B cell (primary cell): ENCODE data around the gene RAD51B. TPM values are rescaled to one million over a fixed set of nuclear protein-coding genes. Genes with fewer than 3 reads are reported as not detected.

Source experiments
- ATAC-seq: fragments of 200-7000 bp; cut with Tn5 transposase; one replicate; pipeline ENCODE4 v1.10.0; 2021; ENCODE audit warnings: low read depth, mild to moderate bottlenecking, moderate number of reproducible peaks, moderate library complexity
- CTCF ChIA-PET: fragments of 350-600 bp; sonication (Branson Sonifier 250); formaldehyde crosslinking; loops from one replicate; lab custom pipeline; 2021; ENCODE audit warnings: antibody characterized with exemption, inconsistent platforms; lab: Charles Lee
- POLR2A ChIA-PET: fragments of 350-600 bp; sonication (Branson Sonifier 250); formaldehyde crosslinking; loops from one replicate; lab custom pipeline; 2021; ENCODE audit warnings: antibody characterized with exemption; lab: Charles Lee
- DNase-seq: peaks from one replicate; pipeline ENCODE4 v3.0.0; 2013
- H2AFZ ChIP-seq: 2 replicates; pipeline ENCODE4 v1.6.1; 2012; ENCODE audit warnings: mild to moderate bottlenecking, low read depth, low read length; ENCODE audit not compliant: insufficient read depth, poor library complexity, severe bottlenecking
- H3K27ac ChIP-seq, 2 donors: 1 replicate in 1 of 2; 2 replicates in 1 of 2; pipeline ENCODE4 v1.5.1; 2012 to 2013; ENCODE audit warnings: low read length in 2 of 2, mild to moderate bottlenecking in 2 of 2, moderate library complexity in 1 of 2
- H3K27me3 ChIP-seq, 4 experiments: fragments of 200-600 bp in 1 of 4; sonication (generic) in 1 of 4; replicated peaks in 1 of 4; 1 replicate in 2 of 4; 2 replicates in 2 of 4; pipeline versions ENCODE4 v1.6.1 to v1.7.0; 2013 to 2016; ENCODE audit warnings: low read length in 3 of 4, mild to moderate bottlenecking in 2 of 4, mixed read lengths in 1 of 4, moderate library complexity in 1 of 4; ENCODE audit not compliant: insufficient read depth in 4 of 4, control insufficient read depth in 3 of 4; ENCODE audit errors: control extremely low read depth in 1 of 4
- H3K36me3 ChIP-seq, 2 experiments: replicated peaks in 1 of 2; 1 replicate in 1 of 2; 2 replicates in 1 of 2; pipeline versions ENCODE4 v1.6.1 to v1.7.1; 2013; ENCODE audit warnings: low read length in 1 of 2; ENCODE audit not compliant: insufficient read depth in 2 of 2, control insufficient read depth in 1 of 2; ENCODE audit errors: control extremely low read depth in 1 of 2, extremely low read depth in 1 of 2
- H3K4me1 ChIP-seq, 2 donors: fragments of 200-600 bp in 1 of 2; sonication (generic) in 1 of 2; 1 replicate in 1 of 2; 2 replicates in 1 of 2; pipeline versions ENCODE4 v1.5.1 to v1.6.1; 2013 to 2017; ENCODE audit warnings: low read length in 2 of 2; ENCODE audit not compliant: control insufficient read depth in 2 of 2, insufficient read depth in 2 of 2
- H3K4me2 ChIP-seq: replicated peaks from 2 replicates; pipeline ENCODE3; 2012; ENCODE audit warnings: mild to moderate bottlenecking, low read depth, low read length; ENCODE audit not compliant: poor library complexity, severe bottlenecking
- H3K4me3 ChIP-seq, 5 experiments: fragments of 200-600 bp in 1 of 5; sonication (generic) in 1 of 5; 1 replicate in 3 of 5; 2 replicates in 2 of 5; pipeline versions ENCODE4 v1.5.1 to v1.7.0; 2011 to 2016; ENCODE audit warnings: low read length in 4 of 5, mild to moderate bottlenecking in 4 of 5, low read depth in 2 of 5, control low read depth in 1 of 5, moderate library complexity in 1 of 5; ENCODE audit not compliant: insufficient read depth in 1 of 5; ENCODE audit errors: control extremely low read depth in 1 of 5, extremely low read depth in 1 of 5
- H3K79me2 ChIP-seq: fragments of 200-600 bp; sonication (generic); one replicate; pipeline ENCODE4 v1.6.0; 2016; ENCODE audit warnings: low read length; ENCODE audit not compliant: control insufficient read depth, insufficient read depth
- H3K9ac ChIP-seq: fragments of 200-600 bp; sonication (generic); 2 replicates; pipeline ENCODE4 v1.6.1; 2017; ENCODE audit warnings: mild to moderate bottlenecking, low read length, moderate library complexity
- H3K9me3 ChIP-seq, 3 donors: one replicate each; pipeline versions ENCODE4 v1.6.1 to v1.7.1; 2013; ENCODE audit warnings: low read length in 2 of 3; ENCODE audit not compliant: control insufficient read depth in 2 of 3, insufficient read depth in 1 of 3; ENCODE audit errors: control extremely low read depth in 1 of 3
- H4K20me1 ChIP-seq: 2 replicates; pipeline ENCODE4 v1.6.0; 2012; ENCODE audit warnings: mild to moderate bottlenecking, low read length; ENCODE audit not compliant: insufficient read depth, control insufficient read depth, poor library complexity, severe bottlenecking
- H3K27ac Mint-ChIP-seq: one replicate; pipeline ENCODE4 v1.8.0; 2021; ENCODE audit warnings: mixed read lengths
- H3K27me3 Mint-ChIP-seq: one replicate; pipeline ENCODE4 v1.8.0; 2021; ENCODE audit warnings: mixed read lengths
- H3K4me1 Mint-ChIP-seq: one replicate; pipeline ENCODE4 v1.8.0; 2021; ENCODE audit warnings: mixed read lengths
- H3K4me3 Mint-ChIP-seq: one replicate; pipeline ENCODE4 v1.8.0; 2021; ENCODE audit warnings: mixed read lengths
- H3K9me3 Mint-ChIP-seq: one replicate; pipeline ENCODE4 v1.8.0; 2022; ENCODE audit warnings: mixed read lengths; ENCODE audit not compliant: insufficient read depth
- EZH2 ChIP-seq: IDR thresholded peaks from 2 replicates; pipeline ENCODE4 v1.6.1; 2012; ENCODE audit warnings: borderline replicate concordance, low read depth, mild to moderate bottlenecking, moderate library complexity, low read length; ENCODE audit not compliant: insufficient read depth, poor library complexity, severe bottlenecking
- WGBS: methylation state at CpG from one replicate; pipeline ENCODE4 v1.1.5; 2013; ENCODE audit warnings: missing lambda C conversion rate; ENCODE audit not compliant: insufficient coverage; 5-methylcytosine and 5-hydroxymethylcytosine counted together
- intact Hi-C: fragments of 100-400 bp; cut with micrococcal nuclease; formaldehyde crosslinking; loops from one replicate; pipeline ENCODE4 v1.10.0; 2022
- polyA plus RNA-seq: library from polyadenylated mRNA; depleted of rRNA; stranded (reverse); fragments of >200 nt; gene quantifications from 2 replicates; pipeline ENCODE4 v1.2.3, GENCODE V29; 2012
- total RNA-seq, 2 donors: library from RNA; stranded (reverse); fragments of 120-200 nt in 1 of 2; gene quantifications; 1 replicate in 1 of 2; 2 replicates in 1 of 2; pipeline versions ENCODE4 v1.2.3 to v1.2.4, GENCODE V29; 2013 to 2022
- TF ChIP-seq, protein P1 (sequence below): fragments of 200-600 bp; IDR thresholded peaks from one replicate; pipeline ENCODE4 v1.8.0; 2022; ENCODE audit warnings: antibody characterized with exemption, mild to moderate bottlenecking

RAD51B gene
- total and polyA plus RNA-seq, 2 donors (not counting 1 experiment from before 2014, with no cell fraction given): 6.5 to 60.6 TPM

DNA sequence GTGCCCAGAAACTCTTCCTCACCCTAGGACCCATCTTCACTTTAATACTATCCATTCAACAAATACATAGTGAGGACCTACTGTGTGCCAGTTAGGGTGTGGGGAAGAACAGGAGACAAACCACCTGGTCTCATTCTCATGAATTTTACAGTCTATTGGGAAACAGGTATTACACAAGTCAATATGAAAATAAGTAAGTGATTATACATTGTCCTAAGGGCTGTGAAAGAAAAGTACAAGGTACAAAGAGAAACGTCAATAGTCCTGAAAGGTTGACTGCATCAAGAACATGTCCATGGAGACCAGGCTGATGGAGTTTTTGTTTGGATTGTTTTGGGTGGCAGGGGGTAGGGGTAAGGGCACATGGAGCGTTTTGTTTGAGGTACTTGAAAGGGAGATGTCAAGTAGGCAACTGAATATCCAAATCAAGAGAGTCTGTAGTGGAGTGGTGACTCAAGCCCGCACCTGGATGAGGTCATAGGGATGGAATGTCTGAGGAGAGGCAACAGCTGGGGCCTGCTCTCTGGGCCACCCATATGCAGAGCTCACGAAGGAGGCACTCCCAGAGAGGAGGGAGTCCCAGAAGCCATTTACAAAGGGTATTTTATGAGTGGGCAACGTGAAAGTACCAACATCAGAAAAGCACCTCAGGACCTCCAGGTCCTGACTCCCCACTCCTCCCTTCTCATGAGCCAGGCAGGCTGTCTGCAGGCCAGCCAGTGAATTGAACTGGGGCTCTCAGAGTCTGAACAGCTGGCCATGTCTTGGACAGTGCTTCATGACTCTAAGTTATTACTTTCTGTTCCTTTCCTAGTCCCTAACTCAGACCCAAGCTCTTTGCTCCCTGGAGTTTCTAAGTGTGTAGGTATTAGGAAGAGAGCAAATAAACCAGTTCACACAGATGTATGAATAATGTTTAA, 701.3 kb downstream of the RAD51B start:
- H3K9me3 ChIP-seq: no peaks in the 10 kb centered on the region

More for the DNA sequence above, 701.3 kb downstream of the RAD51B start:
- Mint-ChIP-seq H3K27ac (peak overlapping the region; percentile 59), H3K4me3 (no peak overlapping the region), H3K4me1 (peaks cover 54% of the 10 kb centered on the region), H3K27me3 (no peaks in the 10 kb centered on the region), H3K9me3 (no peaks in the 10 kb centered on the region)
- Histone ChIP-seq H4K20me1 (no peaks in the 10 kb centered on the region), H3K79me2 (no peaks in the 10 kb centered on the region), H3K9ac (no peak overlapping the region), H3K27ac (no peak overlapping the region), H3K4me3 (no peak overlapping the region), H3K4me1 (peaks cover 38 to 47% of the 10 kb centered on the region in 2 donors), H3K4me2 (peak overlapping the region; percentile 63), H2AFZ (no peak overlapping the region), H3K36me3 (no peaks in the 10 kb centered on the region), H3K27me3 (no peaks in the 10 kb centered on the region)
- POLR2A ChIA-PET: interaction anchor here (1.7 kb wide), 1 partner anchor 14 kb away, joined by 10 read pairs; no protein-coding TSS in a partner anchor
- intact Hi-C loops: no loop called here
- CTCF ChIA-PET: interaction anchor here (0.6 to 2.6 kb wide), 7 partner anchors 8 to 298 kb away, joined by 3 to 7 read pairs (median 3); no protein-coding TSS in a partner anchor
- no peak for DNase-seq
- TF ChIP-seq, protein P1, sequence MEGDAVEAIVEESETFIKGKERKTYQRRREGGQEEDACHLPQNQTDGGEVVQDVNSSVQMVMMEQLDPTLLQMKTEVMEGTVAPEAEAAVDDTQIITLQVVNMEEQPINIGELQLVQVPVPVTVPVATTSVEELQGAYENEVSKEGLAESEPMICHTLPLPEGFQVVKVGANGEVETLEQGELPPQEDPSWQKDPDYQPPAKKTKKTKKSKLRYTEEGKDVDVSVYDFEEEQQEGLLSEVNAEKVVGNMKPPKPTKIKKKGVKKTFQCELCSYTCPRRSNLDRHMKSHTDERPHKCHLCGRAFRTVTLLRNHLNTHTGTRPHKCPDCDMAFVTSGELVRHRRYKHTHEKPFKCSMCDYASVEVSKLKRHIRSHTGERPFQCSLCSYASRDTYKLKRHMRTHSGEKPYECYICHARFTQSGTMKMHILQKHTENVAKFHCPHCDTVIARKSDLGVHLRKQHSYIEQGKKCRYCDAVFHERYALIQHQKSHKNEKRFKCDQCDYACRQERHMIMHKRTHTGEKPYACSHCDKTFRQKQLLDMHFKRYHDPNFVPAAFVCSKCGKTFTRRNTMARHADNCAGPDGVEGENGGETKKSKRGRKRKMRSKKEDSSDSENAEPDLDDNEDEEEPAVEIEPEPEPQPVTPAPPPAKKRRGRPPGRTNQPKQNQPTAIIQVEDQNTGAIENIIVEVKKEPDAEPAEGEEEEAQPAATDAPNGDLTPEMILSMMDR: no peak
- no peak for TF ChIP-seq EZH2
- 96% methylated on average over 4 of the region's 5 CpGs for WGBS
- no peak for ATAC-seq
